ENCODE data around the gene MTREX. TPM values are rescaled to one million over a fixed set of nuclear protein-coding genes. Genes with fewer than 3 reads are reported as not detected.

The MTREX gene
- total and polyA plus RNA-seq, 2 of the 8 experiments (the other 6 are each of a cell fraction or from before 2014, with no cell fraction given), result 16.0 to 130 TPM

- H3K4ac ChIP-seq (replicated peaks; ENCODE audit: insufficient read length, low read depth, low read length), result no peak overlapping the region
- H2AFZ ChIP-seq (ENCODE audit: low read length), result no peak overlapping the region
- DNase-seq (ENCODE audit: low read depth in 1 of 2, low spot score in 2 of 2) (no peak), FAIRE-seq (no peak)
- no peak overlapping the region for H3K9ac ChIP-seq (replicated peaks in 1 of 4; ENCODE audit: extremely low read depth in 1 of 4, low read depth in 3 of 4, low read length in 3 of 4)
- no peak overlapping the region for H2BK5ac ChIP-seq (ENCODE audit: low read depth, low read length)
- H2BK15ac ChIP-seq (ENCODE audit: low read length), result no peak overlapping the region
- no peaks in the 10 kb centered on the region for H3K23me2 ChIP-seq (ENCODE audit: low read depth, low read length)
- no peak overlapping the region for H2BK12ac ChIP-seq (ENCODE audit: low read depth, low read length)
- no peaks in the 10 kb centered on the region for H3K9me3 ChIP-seq (ENCODE audit: insufficient read depth in 2 of 2, low read depth in 1 of 2, low read length in 1 of 2)
- H3K14ac ChIP-seq (ENCODE audit: insufficient read length), result no peak overlapping the region
- H2BK20ac ChIP-seq (ENCODE audit: low read length), result no peak overlapping the region
- no peak overlapping the region for H2AK5ac ChIP-seq (ENCODE audit: low read depth, low read length)
- no peak overlapping the region for H3K23ac ChIP-seq (ENCODE audit: insufficient read length)
- CTCF ChIA-PET (ENCODE audit: partially characterized antibody), result interaction anchor here (0.8 to 1.1 kb wide), 5 partner anchors 16 to 130 kb away, joined by 3 to 4 read pairs (median 4); no protein-coding TSS in a partner anchor
- H3K56ac ChIP-seq (replicated peaks; ENCODE audit: insufficient read length, low read depth, low read length), result no peak overlapping the region
- peaks cover 6 to 71% (median 34%) of the 10 kb centered on the region in 4 experiments; a peak in 7 of 8 replicates for H3K36me3 ChIP-seq (ENCODE audit: control insufficient read depth in 2 of 4, insufficient read depth in 4 of 4, low read length in 3 of 4)
- no peak overlapping the region for H3K4me3 ChIP-seq (ENCODE audit: extremely low read depth in 1 of 4, insufficient read depth in 2 of 4, low read depth in 3 of 4, low read length in 4 of 4)
- no peak overlapping the region for H2BK120ac ChIP-seq (replicated peaks; ENCODE audit: low read depth, low read length)
- WGBS, 2 experiments (ENCODE audit: extremely low coverage in 1 of 2, insufficient coverage in 1 of 2, insufficient read length in 1 of 2, insufficient replicate concordance in 2 of 2, low coverage in 1 of 2, low lambda C conversion rate in 2 of 2, missing lambda C conversion rate in 1 of 2), result 95% methylated on average over 1 of the region's 1 CpG; no CpG with 5 or more reads in 1 of the 2 experiments
- no peak overlapping the region for H3K18ac ChIP-seq (ENCODE audit: extremely low read depth, low read length)
- no peak overlapping the region for H4K5ac ChIP-seq (ENCODE audit: insufficient read length, low read depth, low read length)
- H3K27me3 ChIP-seq (replicated peaks in 1 of 4; ENCODE audit: control insufficient read depth in 3 of 4, extremely low read depth in 1 of 4, insufficient read depth in 3 of 4, low read length in 3 of 4), result no peaks in the 10 kb centered on the region
- POLR2A ChIA-PET (ENCODE audit: partially characterized antibody), result no interaction called here
- H4K91ac ChIP-seq (replicated peaks; ENCODE audit: insufficient read length, low read length), result no peak overlapping the region
- H3K27ac ChIP-seq (ENCODE audit: low read depth, low read length), result no peak overlapping the region
- H3K79me2 ChIP-seq (ENCODE audit: control insufficient read depth in 1 of 2, insufficient read depth in 2 of 2, low read length in 2 of 2), result peaks cover 0 to 7% of the 10 kb centered on the region in 2 experiments; a peak in 1 of 4 replicates
- H4K20me1 ChIP-seq (replicated peaks in 1 of 2; ENCODE audit: control insufficient read depth in 1 of 2, insufficient read depth in 2 of 2, low read length in 2 of 2), result no peaks in the 10 kb centered on the region
- no peak overlapping the region for H4K8ac ChIP-seq (ENCODE audit: extremely low read depth, insufficient read depth, low read length)
- no peaks in the 10 kb centered on the region for H3K4me1 ChIP-seq (replicated peaks in 1 of 4; ENCODE audit: control insufficient read depth in 3 of 4, insufficient read depth in 4 of 4, low read length in 3 of 4)
- H3K4me2 ChIP-seq (ENCODE audit: insufficient read depth in 1 of 2, low read depth in 2 of 2, low read length in 2 of 2), result no peak overlapping the region
- H3K79me1 ChIP-seq (ENCODE audit: low read depth, low read length), result no peaks in the 10 kb centered on the region
- TF ChIP-seq ATF2 (IDR thresholded peaks at IDR 0.05; ENCODE audit: low read length) (no peak), EZH2 (IDR thresholded peaks at IDR 0.05; ENCODE audit: low read depth, low read length, severe bottlenecking) (no peak), POU5F1 (IDR thresholded peaks at IDR 0.05; ENCODE audit: low read depth, low read length) (no peak), BCL11A (IDR thresholded peaks at IDR 0.05; ENCODE audit: low read depth in 2 of 2, low read length in 2 of 2) (no peak), CHD1 (IDR thresholded peaks at IDR 0.05; ENCODE audit: low read depth, low read length) (no peak), SP2 (IDR thresholded peaks at IDR 0.05; ENCODE audit: low read length) (no peak), CEBPB (IDR thresholded peaks at IDR 0.05; ENCODE audit: low read depth, low read length) (no peak), CTCF (IDR thresholded peaks at IDR 0.05; ENCODE audit: control extremely low read depth in 1 of 3, insufficient read depth in 1 of 3, low read depth in 1 of 3, low read length in 3 of 3) (no peak), KDM1A (IDR thresholded peaks at IDR 0.05; ENCODE audit: borderline replicate concordance, low read length) (no peak), KDM5A (IDR thresholded peaks at IDR 0.05; ENCODE audit: low read length) (no peak)
These were observed 35.8 kb downstream of the MTREX start for GRCh38 chr5:55343609-55344008.
